CD4-positive, alpha-beta T cell (primary cell): ENCODE data around the gene LSG1. TPM values are rescaled to one million over a fixed set of nuclear protein-coding genes. Genes with fewer than 3 reads are reported as not detected.

Experiments used
- ATAC-seq: fragments of 200-7000 bp; cut with Tn5 transposase; one replicate; pipeline ENCODE4 v1.10.0; 2022; ENCODE audit warnings: mild to moderate bottlenecking; ENCODE audit not compliant: poor library complexity
- CTCF ChIA-PET: fragments of 350-600 bp; sonication (Branson Sonifier 250); formaldehyde crosslinking; loops from one replicate; lab custom pipeline; 2021; ENCODE audit warnings: antibody characterized with exemption, inconsistent platforms; lab: Charles Lee
- POLR2A ChIA-PET: fragments of 350-600 bp; sonication (Branson Sonifier 250); formaldehyde crosslinking; loops from one replicate; lab custom pipeline; 2021; ENCODE audit warnings: antibody characterized with exemption, inconsistent platforms; lab: Charles Lee
- DNase-seq, 14 experiments: peaks; one replicate each; pipeline ENCODE4 v3.0.0-alpha.2; 2013 to 2020; ENCODE audit warnings: mixed read lengths in 2 of 14
- H3K27ac ChIP-seq, 2 donors: one replicate each; pipeline versions ENCODE4 v1.5.1 to v1.7.0; 2013; ENCODE audit warnings: low read length in 2 of 2, low read depth in 1 of 2, mild to moderate bottlenecking in 1 of 2
- H3K27me3 ChIP-seq, 2 experiments: 1 replicate in 1 of 2; 2 replicates in 1 of 2; pipeline versions ENCODE4 v1.6.1 to v1.7.0; 2013; ENCODE audit warnings: low read length in 2 of 2, control low read depth in 1 of 2, mild to moderate bottlenecking in 1 of 2, moderate library complexity in 1 of 2; ENCODE audit not compliant: insufficient read depth in 2 of 2, control insufficient read depth in 1 of 2
- H3K36me3 ChIP-seq: one replicate; pipeline ENCODE4 v1.6.1; 2013; ENCODE audit warnings: low read length, control low read depth; ENCODE audit not compliant: insufficient read depth
- H3K4me1 ChIP-seq: one replicate; pipeline ENCODE4 v1.6.1; 2013; ENCODE audit warnings: low read length, control low read depth; ENCODE audit not compliant: insufficient read depth
- H3K4me3 ChIP-seq: one replicate; pipeline ENCODE4 v1.5.1; 2013; ENCODE audit warnings: mild to moderate bottlenecking, low read length, moderate library complexity
- H3K9me3 ChIP-seq, 2 experiments: 1 replicate in 1 of 2; 2 replicates in 1 of 2; pipeline versions ENCODE4 v1.6.1 to v1.7.0; 2013; ENCODE audit warnings: low read length in 2 of 2, mild to moderate bottlenecking in 2 of 2, control low read depth in 1 of 2, moderate library complexity in 1 of 2; ENCODE audit not compliant: control insufficient read depth in 1 of 2, insufficient read depth in 1 of 2
- H3K27ac Mint-ChIP-seq: one replicate; pipeline ENCODE4 v1.8.0; 2020; ENCODE audit warnings: mixed read lengths
- H3K27me3 Mint-ChIP-seq: one replicate; pipeline ENCODE4 v1.8.0; 2021; ENCODE audit warnings: mixed read lengths
- H3K36me3 Mint-ChIP-seq: one replicate; pipeline ENCODE4 v1.8.0; 2021; ENCODE audit warnings: low read depth, mixed read lengths
- H3K4me1 Mint-ChIP-seq: one replicate; pipeline ENCODE4 v1.8.0; 2021; ENCODE audit warnings: low read depth, mixed read lengths
- H3K4me3 Mint-ChIP-seq: one replicate; pipeline ENCODE4 v1.8.0; 2020; ENCODE audit warnings: mild to moderate bottlenecking, mixed read lengths
- H3K9me3 Mint-ChIP-seq: one replicate; pipeline ENCODE4 v1.8.0; 2020; ENCODE audit warnings: mixed read lengths
- intact Hi-C, 2 experiments: fragments of 100-400 bp; cut with DNase I in 1 of 2; cut with micrococcal nuclease in 1 of 2; formaldehyde crosslinking; loops; one replicate each; pipeline versions ENCODE4 v1.15.1 to v1.9.0; 2023 to 2025; cut with DNase I, micrococcal nuclease
- total RNA-seq, 174 experiments: library from RNA in 2 of 174; stranded (reverse) in 2 of 174; gene quantifications; one replicate each; pipeline ENCODE4 v1.2.3 and lab custom pipeline; 2021 to 2026
- TF ChIP-seq, protein P1 (sequence below): fragments of 200-600 bp; IDR thresholded peaks from one replicate; pipeline ENCODE4 v1.8.0; 2022; ENCODE audit warnings: antibody characterized with exemption, mild to moderate bottlenecking

Gene LSG1
- total RNA-seq, 2 experiments from 2014 or later: 37.9 to 44.6 TPM

DNA sequence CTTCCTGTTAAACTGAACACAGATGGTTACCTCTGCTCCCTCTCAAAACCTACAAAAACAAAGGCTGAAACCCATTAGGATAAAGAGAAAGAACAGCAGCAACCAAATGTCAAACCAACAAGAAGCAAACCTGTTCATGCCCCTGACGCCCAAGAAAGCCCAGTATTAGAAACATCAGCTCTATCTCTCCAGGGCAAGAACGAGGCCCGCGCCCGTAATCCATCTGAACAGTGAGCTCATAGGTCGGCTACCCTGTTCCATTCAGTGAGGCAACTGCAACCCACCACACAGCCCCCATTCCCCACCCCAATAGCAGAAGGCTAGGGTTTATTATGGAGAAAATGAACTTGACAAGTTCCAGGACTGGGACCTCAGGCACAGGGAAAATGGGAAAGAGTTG, 10.0 kb downstream of the LSG1 start:
- Histone ChIP-seq H3K27ac (no peak overlapping the region), H3K36me3 (peaks cover 81% of the 10 kb centered on the region), H3K4me3 (no peak overlapping the region), H3K27me3 (no peaks in the 10 kb centered on the region), H3K4me1 (peaks cover 8% of the 10 kb centered on the region), H3K9me3 (no peaks in the 10 kb centered on the region)
- no peak overlapping the region for H3K4me3 Mint-ChIP-seq
- no peaks in the 10 kb centered on the region for H3K9me3 Mint-ChIP-seq
- TF ChIP-seq, protein P1, sequence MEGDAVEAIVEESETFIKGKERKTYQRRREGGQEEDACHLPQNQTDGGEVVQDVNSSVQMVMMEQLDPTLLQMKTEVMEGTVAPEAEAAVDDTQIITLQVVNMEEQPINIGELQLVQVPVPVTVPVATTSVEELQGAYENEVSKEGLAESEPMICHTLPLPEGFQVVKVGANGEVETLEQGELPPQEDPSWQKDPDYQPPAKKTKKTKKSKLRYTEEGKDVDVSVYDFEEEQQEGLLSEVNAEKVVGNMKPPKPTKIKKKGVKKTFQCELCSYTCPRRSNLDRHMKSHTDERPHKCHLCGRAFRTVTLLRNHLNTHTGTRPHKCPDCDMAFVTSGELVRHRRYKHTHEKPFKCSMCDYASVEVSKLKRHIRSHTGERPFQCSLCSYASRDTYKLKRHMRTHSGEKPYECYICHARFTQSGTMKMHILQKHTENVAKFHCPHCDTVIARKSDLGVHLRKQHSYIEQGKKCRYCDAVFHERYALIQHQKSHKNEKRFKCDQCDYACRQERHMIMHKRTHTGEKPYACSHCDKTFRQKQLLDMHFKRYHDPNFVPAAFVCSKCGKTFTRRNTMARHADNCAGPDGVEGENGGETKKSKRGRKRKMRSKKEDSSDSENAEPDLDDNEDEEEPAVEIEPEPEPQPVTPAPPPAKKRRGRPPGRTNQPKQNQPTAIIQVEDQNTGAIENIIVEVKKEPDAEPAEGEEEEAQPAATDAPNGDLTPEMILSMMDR: no peak
- no peaks in the 10 kb centered on the region for H3K27me3 Mint-ChIP-seq
- intact Hi-C loops: no loop called here
- peak overlapping the region; percentile 9 for H3K27ac Mint-ChIP-seq
- H3K36me3 Mint-ChIP-seq: peaks cover 91% of the 10 kb centered on the region
- POLR2A ChIA-PET: interaction anchor here (1.3 kb wide), 1 partner anchor 10 kb away, joined by 7 read pairs; the partner anchor contains the start of gene LSG1
- ATAC-seq: no peak
- CTCF ChIA-PET: interaction anchor here (1.3 kb wide), 1 partner anchor 10 kb away, joined by 5 read pairs; the partner anchor contains the start of gene LSG1
- DNase-seq: no peak
- H3K4me1 Mint-ChIP-seq: peaks cover 22% of the 10 kb centered on the region

DNA sequence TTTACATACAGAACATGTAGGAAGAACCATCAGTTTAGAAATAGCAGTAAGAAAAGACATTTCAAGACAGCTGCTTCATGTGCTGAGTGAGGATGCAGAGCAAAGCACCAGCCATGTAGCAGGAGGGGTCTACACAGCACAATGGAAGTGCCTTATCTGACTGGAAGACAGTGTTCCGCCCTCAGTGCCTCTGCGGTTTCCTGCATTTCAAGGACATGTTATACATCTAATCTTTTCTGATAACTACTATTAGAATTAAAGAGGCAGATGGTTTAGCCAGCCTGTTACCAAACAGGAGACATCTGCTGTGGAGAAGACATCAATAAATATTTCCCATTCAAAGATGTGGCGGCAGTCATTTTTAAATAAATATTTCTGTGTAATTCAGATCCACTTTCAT, 10.6 kb downstream of the LSG1 start:
- TF ChIP-seq, protein P1: no peak
- intact Hi-C loops: no loop called here
- Histone ChIP-seq H3K4me1 (peaks cover 8% of the 10 kb centered on the region), H3K27ac (no peak overlapping the region), H3K27me3 (no peaks in the 10 kb centered on the region), H3K36me3 (peaks cover 76% of the 10 kb centered on the region), H3K9me3 (no peaks in the 10 kb centered on the region), H3K4me3 (no peak overlapping the region)
- Mint-ChIP-seq H3K4me1 (peaks cover 22% of the 10 kb centered on the region), H3K9me3 (no peaks in the 10 kb centered on the region), H3K36me3 (peaks cover 89% of the 10 kb centered on the region), H3K4me3 (no peak overlapping the region), H3K27ac (peak overlapping the region; percentile 9), H3K27me3 (no peaks in the 10 kb centered on the region)
- DNase-seq (peak in 1 of 14 experiments; percentile 8), ATAC-seq (peak; percentile 39)
- POLR2A ChIA-PET: interaction anchor here (1.3 kb wide), 1 partner anchor 10 kb away, joined by 7 read pairs; the partner anchor contains the start of gene LSG1
- CTCF ChIA-PET: interaction anchor here (1.3 kb wide), 1 partner anchor 10 kb away, joined by 5 read pairs; the partner anchor contains the start of gene LSG1

DNA sequence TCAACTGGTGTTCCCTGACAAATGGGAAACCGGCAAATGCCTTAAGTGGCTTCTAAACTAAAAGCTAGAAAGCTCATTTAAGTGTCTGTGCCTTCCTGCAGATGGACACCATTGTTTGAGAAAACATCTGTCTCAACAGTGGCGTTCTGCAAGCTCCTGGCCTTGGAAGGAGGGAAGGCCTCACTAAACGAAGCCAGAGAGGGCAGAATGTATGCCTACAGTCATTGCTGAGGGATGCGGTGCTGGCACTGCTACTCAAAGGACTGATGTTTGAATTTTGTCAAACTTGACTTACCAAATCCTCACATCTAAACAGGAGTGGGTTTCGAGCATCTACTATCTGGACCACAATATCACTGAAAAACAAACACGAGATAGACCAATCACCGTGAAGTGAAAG, 12.2 kb downstream of the LSG1 start:
- Histone ChIP-seq H3K27me3 (no peaks in the 10 kb centered on the region), H3K36me3 (peaks cover 67% of the 10 kb centered on the region), H3K9me3 (no peaks in the 10 kb centered on the region), H3K4me1 (peaks cover 8% of the 10 kb centered on the region), H3K4me3 (no peak overlapping the region), H3K27ac (no peak overlapping the region)
- H3K4me1 Mint-ChIP-seq: peaks cover 23% of the 10 kb centered on the region
- TF ChIP-seq, protein P1: no peak
- no peaks in the 10 kb centered on the region for H3K9me3 Mint-ChIP-seq
- intact Hi-C loops: no loop called here
- no peak for DNase-seq
- H3K27me3 Mint-ChIP-seq: no peaks in the 10 kb centered on the region
- no peak for ATAC-seq
- no peak overlapping the region for H3K4me3 Mint-ChIP-seq
- CTCF ChIA-PET: no interaction called here
- POLR2A ChIA-PET: interaction anchor here (1.4 kb wide), 1 partner anchor 13 kb away, joined by 3 read pairs; the partner anchor contains the start of gene LSG1
- H3K27ac Mint-ChIP-seq: no peak overlapping the region
- H3K36me3 Mint-ChIP-seq: peaks cover 84% of the 10 kb centered on the region
